IMR-90 (cell line): ENCODE measurements around the gene KLK6.

Experiments used
- BHLHE40 ChIP-seq: fragments of 150-350 bp; IDR thresholded peaks from 2 replicates; pipeline ENCODE4 v1.6.1; 2016; ENCODE audit warnings: mild to moderate bottlenecking, low read depth, low read length
- FOS ChIP-seq: fragments of 150-350 bp; IDR thresholded peaks from 2 replicates; pipeline ENCODE4 v1.6.1; 2016; ENCODE audit warnings: low read depth, low read length
- MXI1 ChIP-seq: IDR thresholded peaks from 2 replicates; pipeline ENCODE4 v1.6.1; 2012; ENCODE audit warnings: low read depth, mild to moderate bottlenecking, low read length, moderate library complexity, borderline replicate concordance
- RCOR1 ChIP-seq: IDR thresholded peaks from 2 replicates; pipeline ENCODE4 v1.6.1; 2012; ENCODE audit warnings: mild to moderate bottlenecking, low read length, improper control_type of control experiment; ENCODE audit not compliant: insufficient replicate concordance
- TF ChIP-seq, protein P1 (sequence below): conservative IDR thresholded peaks from 2 replicates; pipeline ENCODE4 v1.5.1; 2012; ENCODE audit warnings: mild to moderate bottlenecking, low read depth, low read length, improper control_type of control experiment
- TF ChIP-seq, protein P2 (sequence below): fragments of 150-350 bp; IDR thresholded peaks from 2 replicates; pipeline ENCODE4 v1.6.1; 2017; ENCODE audit warnings: mild to moderate bottlenecking, antibody characterized with exemption, low read length, low read depth

DNA sequence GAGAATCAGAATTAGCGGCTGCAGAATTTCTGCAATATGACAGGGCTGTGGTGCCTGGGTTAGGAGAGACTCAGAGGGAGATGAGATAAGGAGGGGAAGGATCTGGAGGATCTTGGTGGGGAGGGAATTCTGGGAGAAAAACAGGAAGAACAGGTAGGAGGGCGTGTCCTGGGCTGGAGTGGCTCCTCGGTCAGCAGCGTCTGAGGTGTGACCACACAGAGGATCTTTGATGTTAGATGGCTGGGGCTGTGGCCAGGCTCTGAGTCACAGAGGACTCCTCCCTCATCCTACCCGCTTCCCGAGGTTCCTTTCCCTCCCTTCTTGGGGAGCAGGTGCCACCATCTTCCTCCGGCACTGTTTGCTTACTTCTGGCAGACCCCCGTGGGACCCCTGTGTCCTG is 6.4 kb upstream of the KLK6 start:
- TF ChIP-seq, protein P1, sequence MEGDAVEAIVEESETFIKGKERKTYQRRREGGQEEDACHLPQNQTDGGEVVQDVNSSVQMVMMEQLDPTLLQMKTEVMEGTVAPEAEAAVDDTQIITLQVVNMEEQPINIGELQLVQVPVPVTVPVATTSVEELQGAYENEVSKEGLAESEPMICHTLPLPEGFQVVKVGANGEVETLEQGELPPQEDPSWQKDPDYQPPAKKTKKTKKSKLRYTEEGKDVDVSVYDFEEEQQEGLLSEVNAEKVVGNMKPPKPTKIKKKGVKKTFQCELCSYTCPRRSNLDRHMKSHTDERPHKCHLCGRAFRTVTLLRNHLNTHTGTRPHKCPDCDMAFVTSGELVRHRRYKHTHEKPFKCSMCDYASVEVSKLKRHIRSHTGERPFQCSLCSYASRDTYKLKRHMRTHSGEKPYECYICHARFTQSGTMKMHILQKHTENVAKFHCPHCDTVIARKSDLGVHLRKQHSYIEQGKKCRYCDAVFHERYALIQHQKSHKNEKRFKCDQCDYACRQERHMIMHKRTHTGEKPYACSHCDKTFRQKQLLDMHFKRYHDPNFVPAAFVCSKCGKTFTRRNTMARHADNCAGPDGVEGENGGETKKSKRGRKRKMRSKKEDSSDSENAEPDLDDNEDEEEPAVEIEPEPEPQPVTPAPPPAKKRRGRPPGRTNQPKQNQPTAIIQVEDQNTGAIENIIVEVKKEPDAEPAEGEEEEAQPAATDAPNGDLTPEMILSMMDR: no peak
- TF ChIP-seq, protein P2, sequence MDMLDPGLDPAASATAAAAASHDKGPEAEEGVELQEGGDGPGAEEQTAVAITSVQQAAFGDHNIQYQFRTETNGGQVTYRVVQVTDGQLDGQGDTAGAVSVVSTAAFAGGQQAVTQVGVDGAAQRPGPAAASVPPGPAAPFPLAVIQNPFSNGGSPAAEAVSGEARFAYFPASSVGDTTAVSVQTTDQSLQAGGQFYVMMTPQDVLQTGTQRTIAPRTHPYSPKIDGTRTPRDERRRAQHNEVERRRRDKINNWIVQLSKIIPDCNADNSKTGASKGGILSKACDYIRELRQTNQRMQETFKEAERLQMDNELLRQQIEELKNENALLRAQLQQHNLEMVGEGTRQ: no peak
- no peak for TF ChIP-seq BHLHE40
- TF ChIP-seq FOS: no peak
- no peak for TF ChIP-seq RCOR1
- TF ChIP-seq MXI1: no peak
